WTC11 (cell line): ENCODE results near the gene NFATC2. TPM values are rescaled to one million over a fixed set of nuclear protein-coding genes. Genes with fewer than 3 reads are reported as not detected.

Source experiments
- ATAC-seq: fragments of 200-7000 bp; cut with Tn5 transposase; 2 replicates; pipeline ENCODE4 v1.10.0; 2021; ENCODE audit warnings: mild to moderate bottlenecking, moderate library complexity
- CTCF ChIA-PET: fragments of 300-600 bp; sonication (Branson Sonifier 250); formaldehyde crosslinking; loops from one replicate; lab custom pipeline; 2021; ENCODE audit warnings: antibody characterized with exemption; lab: Charles Lee
- POLR2A ChIA-PET: fragments of 350-600 bp; sonication (Branson Sonifier 250); formaldehyde crosslinking; loops from one replicate; lab custom pipeline; 2021; ENCODE audit warnings: antibody characterized with exemption; lab: Charles Lee
- DNase-seq: peaks from one replicate; pipeline ENCODE4 v3.0.0; 2021; ENCODE audit warnings: low spot score
- H3K27ac Mint-ChIP-seq: 2 replicates; pipeline ENCODE4 v1.8.0; 2021; ENCODE audit warnings: mixed read lengths
- H3K27me3 Mint-ChIP-seq: 2 replicates; pipeline ENCODE4 v1.8.0; 2021; ENCODE audit warnings: low read depth, mild to moderate bottlenecking, moderate library complexity, mixed read lengths
- H3K36me3 Mint-ChIP-seq: 2 replicates; pipeline ENCODE4 v1.8.0; 2021; ENCODE audit warnings: mixed read lengths
- H3K4me1 Mint-ChIP-seq: 2 replicates; pipeline ENCODE4 v1.8.0; 2022; ENCODE audit warnings: mixed read lengths
- H3K4me3 Mint-ChIP-seq: 2 replicates; pipeline ENCODE4 v1.8.0; 2021; ENCODE audit warnings: mild to moderate bottlenecking, moderate library complexity, mixed read lengths
- H3K9me3 Mint-ChIP-seq: 2 replicates; pipeline ENCODE4 v1.8.0; 2021; ENCODE audit warnings: mixed read lengths
- ATF6 ChIP-seq: sonication (generic); formaldehyde crosslinking; IDR thresholded peaks from 2 replicates; pipeline ENCODE4 v1.8.1; 2023; ENCODE audit warnings: mild to moderate bottlenecking, missing genetic modification reagents
- CDX4 ChIP-seq: fragments of 250-450 bp; sonication (Bioruptor Pico); IDR thresholded peaks from 2 replicates; pipeline ENCODE4 v1.9.0; 2021; ENCODE audit warnings: moderate library complexity, mild to moderate bottlenecking, inconsistent platforms, borderline replicate concordance
- CTCF ChIP-seq: fragments of 200-600 bp; IDR thresholded peaks from 2 replicates; pipeline ENCODE4 v1.8.0; 2022; ENCODE audit warnings: antibody characterized with exemption
- EMX1 ChIP-seq: fragments of 250-450 bp; sonication (Bioruptor Pico); IDR thresholded peaks from 2 replicates; pipeline ENCODE4 v1.8.0; 2021; ENCODE audit warnings: mild to moderate bottlenecking
- ESRRA ChIP-seq: sonication (generic); formaldehyde crosslinking; IDR thresholded peaks from 2 replicates; pipeline ENCODE4 v1.8.1; 2022; ENCODE audit warnings: mild to moderate bottlenecking, missing genetic modification reagents, borderline replicate concordance
- FOXK1 ChIP-seq: sonication (generic); formaldehyde crosslinking; IDR thresholded peaks from 2 replicates; pipeline ENCODE4 v1.8.0; 2022; ENCODE audit warnings: mild to moderate bottlenecking, moderate library complexity, missing genetic modification reagents
- FOXP1 ChIP-seq: sonication (generic); formaldehyde crosslinking; IDR thresholded peaks from 2 replicates; pipeline ENCODE4 v1.8.0; 2022; ENCODE audit warnings: missing genetic modification reagents, mild to moderate bottlenecking, moderate library complexity, borderline replicate concordance
- GRHL2 ChIP-seq: fragments of 250-450 bp; sonication (Bioruptor Pico); IDR thresholded peaks from 2 replicates; pipeline ENCODE4 v1.8.0; 2022; ENCODE audit warnings: mild to moderate bottlenecking, moderate library complexity; ENCODE audit not compliant: insufficient replicate concordance, severe bottlenecking
- GTF2I ChIP-seq: fragments of 250-450 bp; sonication (Bioruptor Pico); conservative IDR thresholded peaks from 2 replicates; pipeline ENCODE4 v1.4.0; 2021; ENCODE audit warnings: mild to moderate bottlenecking
- KAT7 ChIP-seq: sonication (generic); formaldehyde crosslinking; IDR thresholded peaks from 2 replicates; pipeline ENCODE4 v1.8.1; 2023; ENCODE audit warnings: missing genetic modification reagents, mild to moderate bottlenecking, borderline replicate concordance
- MXD4 ChIP-seq: fragments of 250-450 bp; sonication (Bioruptor Pico); IDR thresholded peaks from 2 replicates; pipeline ENCODE4 v1.8.0; 2021; ENCODE audit warnings: mild to moderate bottlenecking, moderate library complexity, borderline replicate concordance
- NFATC4 ChIP-seq: fragments of 250-450 bp; sonication (Bioruptor Pico); IDR thresholded peaks from 2 replicates; pipeline ENCODE4 v1.9.0; 2021; ENCODE audit warnings: mild to moderate bottlenecking
- NFE2L1 ChIP-seq: sonication (generic); formaldehyde crosslinking; IDR thresholded peaks from 2 replicates; pipeline ENCODE4 v1.8.1; 2023; ENCODE audit warnings: missing genetic modification reagents
- NFYB ChIP-seq: sonication (generic); formaldehyde crosslinking; conservative IDR thresholded peaks from 2 replicates; pipeline ENCODE4 v1.8.0; 2022; ENCODE audit warnings: low read depth, missing genetic modification reagents
- NR2C2 ChIP-seq: sonication (generic); formaldehyde crosslinking; IDR thresholded peaks from 2 replicates; pipeline ENCODE4 v1.8.0; 2022; ENCODE audit warnings: mild to moderate bottlenecking, missing genetic modification reagents
- OVOL2 ChIP-seq: fragments of 250-450 bp; sonication (Bioruptor Pico); IDR thresholded peaks from 2 replicates; pipeline ENCODE4 v1.9.0; 2021; ENCODE audit warnings: mild to moderate bottlenecking, borderline replicate concordance
- TEAD1 ChIP-seq: sonication (generic); formaldehyde crosslinking; IDR thresholded peaks from 2 replicates; pipeline ENCODE4 v1.8.0; 2022; ENCODE audit warnings: mild to moderate bottlenecking, missing genetic modification reagents
- TP53 ChIP-seq: sonication (generic); formaldehyde crosslinking; IDR thresholded peaks from 2 replicates; pipeline ENCODE4 v1.8.1; 2023; ENCODE audit warnings: mild to moderate bottlenecking, missing genetic modification reagents
- USF1 ChIP-seq: sonication (generic); formaldehyde crosslinking; IDR thresholded peaks from 2 replicates; pipeline ENCODE4 v1.8.0; 2022; ENCODE audit warnings: mild to moderate bottlenecking, missing genetic modification reagents
- ZNF121 ChIP-seq: sonication (generic); formaldehyde crosslinking; IDR thresholded peaks from 2 replicates; pipeline ENCODE4 v1.8.0; 2023; ENCODE audit warnings: missing genetic modification reagents
- ZNF232 ChIP-seq: sonication (generic); formaldehyde crosslinking; IDR thresholded peaks from 2 replicates; pipeline ENCODE4 v1.8.0; 2022; ENCODE audit warnings: mild to moderate bottlenecking, missing genetic modification reagents
- ZNF425 ChIP-seq: fragments of 250-450 bp; sonication (Bioruptor Pico); conservative IDR thresholded peaks from 2 replicates; pipeline ENCODE4 v1.9.0; 2021; ENCODE audit warnings: mild to moderate bottlenecking
- ZSCAN18 ChIP-seq: fragments of 250-450 bp; sonication (Bioruptor Pico); IDR thresholded peaks from 2 replicates; pipeline ENCODE4 v2.1.2; 2022; ENCODE audit warnings: mild to moderate bottlenecking, moderate library complexity
- total RNA-seq: library from RNA; stranded (reverse); gene quantifications from 3 replicates; pipeline ENCODE4 v1.2.3, GENCODE V29; 2021
- TF ChIP-seq, protein P1 (sequence below): sonication (generic); formaldehyde crosslinking; conservative IDR thresholded peaks from 2 replicates; pipeline ENCODE4 v1.8.1; 2023; ENCODE audit warnings: mild to moderate bottlenecking, low read depth, missing genetic modification reagents, moderate library complexity

NFATC2 gene
- total RNA-seq, 1 experiment from 2014 or later: 1.7 TPM

- H3K27ac Mint-ChIP-seq: no peak overlapping the region
- no peaks in the 10 kb centered on the region for H3K9me3 Mint-ChIP-seq
- no peaks in the 10 kb centered on the region for H3K27me3 Mint-ChIP-seq
- POLR2A ChIA-PET: no interaction called here
- CTCF ChIA-PET: interaction anchor here (0.7 to 1.3 kb wide), 2 partner anchors 24 to 147 kb away, joined by 3 to 8 read pairs; no protein-coding TSS in a partner anchor
- DNase-seq: no peak
- ATAC-seq: no peak
- H3K4me1 Mint-ChIP-seq: peaks cover 12% of the 10 kb centered on the region
- H3K36me3 Mint-ChIP-seq: no peaks in the 10 kb centered on the region
- H3K4me3 Mint-ChIP-seq: no peak overlapping the region
- TF ChIP-seq CDX4 (CRISPR knock-in tag) (no peak), TEAD1 (CRISPR knock-in tag) (no peak), ZNF121 (CRISPR knock-in tag) (no peak), ZSCAN18 (CRISPR knock-in tag) (no peak), ESRRA (CRISPR knock-in tag) (no peak), NFATC4 (CRISPR knock-in tag) (no peak), EMX1 (CRISPR knock-in tag) (no peak), ZNF425 (CRISPR knock-in tag) (no peak), KAT7 (no peak), NFYB (CRISPR knock-in tag) (no peak), NFE2L1 (CRISPR knock-in tag) (no peak), TP53 (CRISPR knock-in tag) (no peak)
- TF ChIP-seq, protein P1, sequence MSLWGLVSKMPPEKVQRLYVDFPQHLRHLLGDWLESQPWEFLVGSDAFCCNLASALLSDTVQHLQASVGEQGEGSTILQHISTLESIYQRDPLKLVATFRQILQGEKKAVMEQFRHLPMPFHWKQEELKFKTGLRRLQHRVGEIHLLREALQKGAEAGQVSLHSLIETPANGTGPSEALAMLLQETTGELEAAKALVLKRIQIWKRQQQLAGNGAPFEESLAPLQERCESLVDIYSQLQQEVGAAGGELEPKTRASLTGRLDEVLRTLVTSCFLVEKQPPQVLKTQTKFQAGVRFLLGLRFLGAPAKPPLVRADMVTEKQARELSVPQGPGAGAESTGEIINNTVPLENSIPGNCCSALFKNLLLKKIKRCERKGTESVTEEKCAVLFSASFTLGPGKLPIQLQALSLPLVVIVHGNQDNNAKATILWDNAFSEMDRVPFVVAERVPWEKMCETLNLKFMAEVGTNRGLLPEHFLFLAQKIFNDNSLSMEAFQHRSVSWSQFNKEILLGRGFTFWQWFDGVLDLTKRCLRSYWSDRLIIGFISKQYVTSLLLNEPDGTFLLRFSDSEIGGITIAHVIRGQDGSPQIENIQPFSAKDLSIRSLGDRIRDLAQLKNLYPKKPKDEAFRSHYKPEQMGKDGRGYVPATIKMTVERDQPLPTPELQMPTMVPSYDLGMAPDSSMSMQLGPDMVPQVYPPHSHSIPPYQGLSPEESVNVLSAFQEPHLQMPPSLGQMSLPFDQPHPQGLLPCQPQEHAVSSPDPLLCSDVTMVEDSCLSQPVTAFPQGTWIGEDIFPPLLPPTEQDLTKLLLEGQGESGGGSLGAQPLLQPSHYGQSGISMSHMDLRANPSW (CRISPR knock-in tag): no peak
These were observed 94.8 kb downstream of the NFATC2 start for GRCh38 chr20:51447765-51448148.

- no peaks in the 10 kb centered on the region for H3K36me3 Mint-ChIP-seq
- H3K4me3 Mint-ChIP-seq: no peak overlapping the region
- H3K27me3 Mint-ChIP-seq: no peaks in the 10 kb centered on the region
- ChIA-PET CTCF (interaction anchor here (0.7 kb wide), 1 partner anchor 23 kb away, joined by 3 read pairs; no protein-coding TSS in a partner anchor), POLR2A (interaction anchor here (0.7 kb wide), 1 partner anchor 94 kb away, joined by 3 read pairs; no protein-coding TSS in a partner anchor)
- H3K9me3 Mint-ChIP-seq: no peaks in the 10 kb centered on the region
- no peak for DNase-seq
- H3K4me1 Mint-ChIP-seq: peaks cover 12% of the 10 kb centered on the region
- no peak overlapping the region for H3K27ac Mint-ChIP-seq
- ATAC-seq: no peak
- TF ChIP-seq NR2C2 (CRISPR knock-in tag): no peak
- no peak for TF ChIP-seq ZNF121 (CRISPR knock-in tag)
- no peak for TF ChIP-seq FOXK1 (CRISPR knock-in tag)
- TF ChIP-seq OVOL2: no peak
- no peak for TF ChIP-seq GRHL2 (CRISPR knock-in tag)
- no peak for TF ChIP-seq MXD4 (CRISPR knock-in tag)
- TF ChIP-seq ZNF232: no peak
- TF ChIP-seq NFATC4 (CRISPR knock-in tag): no peak
- no peak for TF ChIP-seq USF1 (CRISPR knock-in tag)
- no peak for TF ChIP-seq GTF2I (CRISPR knock-in tag)
- no peak for TF ChIP-seq FOXP1
- no peak for TF ChIP-seq ATF6 (CRISPR knock-in tag)
- no peak for TF ChIP-seq CTCF
These were observed 95.3 kb downstream of the NFATC2 start for GRCh38 chr20:51447097-51447764.
